Measurements from ENCODE around the gene PPARA.

DNA sequence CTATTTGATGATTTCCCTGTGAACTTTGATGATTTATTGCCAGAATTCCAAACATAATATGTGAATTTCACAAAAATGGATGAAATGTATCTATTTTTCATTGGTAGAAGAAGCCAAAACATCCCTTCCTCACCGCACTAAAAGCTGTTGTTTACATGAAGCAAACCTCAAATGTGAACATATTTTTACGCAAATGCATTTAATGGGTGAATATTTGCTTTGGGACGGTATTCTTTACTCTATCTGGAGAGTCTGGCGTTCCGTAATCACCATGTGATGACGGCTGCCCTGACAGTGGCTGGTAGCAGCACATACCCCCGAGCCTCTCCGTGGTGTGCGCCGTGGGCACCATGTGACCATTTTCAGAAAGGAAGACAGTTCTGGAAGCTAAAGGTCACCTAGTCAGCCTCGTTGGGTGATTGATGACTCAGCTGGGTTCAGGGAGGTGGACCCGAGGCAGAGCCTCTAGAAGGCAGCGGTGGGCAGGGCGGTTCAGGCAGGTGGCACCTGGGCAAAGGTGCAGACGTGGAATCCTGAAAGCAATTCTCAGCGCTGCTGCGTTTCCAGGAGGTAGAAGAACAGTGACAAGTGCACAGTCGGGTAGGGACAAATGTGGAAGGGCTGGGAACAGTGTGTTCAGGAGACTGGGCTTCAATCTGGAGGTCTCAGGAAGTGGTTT lies 45.3 kb downstream of the PPARA start:
- TF ChIP-seq, protein P1, sequence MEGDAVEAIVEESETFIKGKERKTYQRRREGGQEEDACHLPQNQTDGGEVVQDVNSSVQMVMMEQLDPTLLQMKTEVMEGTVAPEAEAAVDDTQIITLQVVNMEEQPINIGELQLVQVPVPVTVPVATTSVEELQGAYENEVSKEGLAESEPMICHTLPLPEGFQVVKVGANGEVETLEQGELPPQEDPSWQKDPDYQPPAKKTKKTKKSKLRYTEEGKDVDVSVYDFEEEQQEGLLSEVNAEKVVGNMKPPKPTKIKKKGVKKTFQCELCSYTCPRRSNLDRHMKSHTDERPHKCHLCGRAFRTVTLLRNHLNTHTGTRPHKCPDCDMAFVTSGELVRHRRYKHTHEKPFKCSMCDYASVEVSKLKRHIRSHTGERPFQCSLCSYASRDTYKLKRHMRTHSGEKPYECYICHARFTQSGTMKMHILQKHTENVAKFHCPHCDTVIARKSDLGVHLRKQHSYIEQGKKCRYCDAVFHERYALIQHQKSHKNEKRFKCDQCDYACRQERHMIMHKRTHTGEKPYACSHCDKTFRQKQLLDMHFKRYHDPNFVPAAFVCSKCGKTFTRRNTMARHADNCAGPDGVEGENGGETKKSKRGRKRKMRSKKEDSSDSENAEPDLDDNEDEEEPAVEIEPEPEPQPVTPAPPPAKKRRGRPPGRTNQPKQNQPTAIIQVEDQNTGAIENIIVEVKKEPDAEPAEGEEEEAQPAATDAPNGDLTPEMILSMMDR (IDR thresholded peaks at IDR 0.05 in 2 of 3, conservative IDR thresholded peaks at IDR 0.05 in 1 of 3; ENCODE audit: borderline replicate concordance in 1 of 3, insufficient read depth in 1 of 3, low read depth in 2 of 3, low read length in 2 of 3), result no peak
- TF ChIP-seq EZH2 (IDR thresholded peaks at IDR 0.05), result no peak
- TF ChIP-seq RAD21 (IDR thresholded peaks at IDR 0.05; ENCODE audit: low read depth), result no peak
- no peak for TF ChIP-seq TCF7L2 (IDR thresholded peaks at IDR 0.05; ENCODE audit: borderline replicate concordance, extremely low read depth, insufficient read depth, insufficient read length)
- no peak for TF ChIP-seq EGR1 (IDR thresholded peaks at IDR 0.05; ENCODE audit: low read depth)
- no peak for TF ChIP-seq JUND (IDR thresholded peaks at IDR 0.05)
- no peak for TF ChIP-seq POLR2A (IDR thresholded peaks at IDR 0.05; ENCODE audit: borderline replicate concordance, extremely low read depth, insufficient read depth, insufficient read length)
- TF ChIP-seq POLR2AphosphoS5 (IDR thresholded peaks at IDR 0.05; ENCODE audit: low read depth, low read length), result no peak
- TF ChIP-seq, protein P2, sequence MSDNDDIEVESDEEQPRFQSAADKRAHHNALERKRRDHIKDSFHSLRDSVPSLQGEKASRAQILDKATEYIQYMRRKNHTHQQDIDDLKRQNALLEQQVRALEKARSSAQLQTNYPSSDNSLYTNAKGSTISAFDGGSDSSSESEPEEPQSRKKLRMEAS (IDR thresholded peaks at IDR 0.05), result no peak
- no peak for TF ChIP-seq ZNF274 (IDR thresholded peaks at IDR 0.05; ENCODE audit: low read depth, low read length)
- no peak for TF ChIP-seq SP1 (IDR thresholded peaks at IDR 0.05; ENCODE audit: low read depth)
- TF ChIP-seq, protein P3, sequence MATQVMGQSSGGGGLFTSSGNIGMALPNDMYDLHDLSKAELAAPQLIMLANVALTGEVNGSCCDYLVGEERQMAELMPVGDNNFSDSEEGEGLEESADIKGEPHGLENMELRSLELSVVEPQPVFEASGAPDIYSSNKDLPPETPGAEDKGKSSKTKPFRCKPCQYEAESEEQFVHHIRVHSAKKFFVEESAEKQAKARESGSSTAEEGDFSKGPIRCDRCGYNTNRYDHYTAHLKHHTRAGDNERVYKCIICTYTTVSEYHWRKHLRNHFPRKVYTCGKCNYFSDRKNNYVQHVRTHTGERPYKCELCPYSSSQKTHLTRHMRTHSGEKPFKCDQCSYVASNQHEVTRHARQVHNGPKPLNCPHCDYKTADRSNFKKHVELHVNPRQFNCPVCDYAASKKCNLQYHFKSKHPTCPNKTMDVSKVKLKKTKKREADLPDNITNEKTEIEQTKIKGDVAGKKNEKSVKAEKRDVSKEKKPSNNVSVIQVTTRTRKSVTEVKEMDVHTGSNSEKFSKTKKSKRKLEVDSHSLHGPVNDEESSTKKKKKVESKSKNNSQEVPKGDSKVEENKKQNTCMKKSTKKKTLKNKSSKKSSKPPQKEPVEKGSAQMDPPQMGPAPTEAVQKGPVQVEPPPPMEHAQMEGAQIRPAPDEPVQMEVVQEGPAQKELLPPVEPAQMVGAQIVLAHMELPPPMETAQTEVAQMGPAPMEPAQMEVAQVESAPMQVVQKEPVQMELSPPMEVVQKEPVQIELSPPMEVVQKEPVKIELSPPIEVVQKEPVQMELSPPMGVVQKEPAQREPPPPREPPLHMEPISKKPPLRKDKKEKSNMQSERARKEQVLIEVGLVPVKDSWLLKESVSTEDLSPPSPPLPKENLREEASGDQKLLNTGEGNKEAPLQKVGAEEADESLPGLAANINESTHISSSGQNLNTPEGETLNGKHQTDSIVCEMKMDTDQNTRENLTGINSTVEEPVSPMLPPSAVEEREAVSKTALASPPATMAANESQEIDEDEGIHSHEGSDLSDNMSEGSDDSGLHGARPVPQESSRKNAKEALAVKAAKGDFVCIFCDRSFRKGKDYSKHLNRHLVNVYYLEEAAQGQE (IDR thresholded peaks at IDR 0.05; ENCODE audit: low read depth), result no peak
